IMR-90 (cell line): ENCODE results near the gene KCNMA1. TPM values are rescaled to one million over a fixed set of nuclear protein-coding genes. Genes with fewer than 3 reads are reported as not detected.

Experiments
- ATAC-seq: fragments of 200-7000 bp; cut with Tn5 transposase; 2 replicates; pipeline ENCODE4 v1.9.1; 2020; ENCODE audit warnings: low read depth, mild to moderate bottlenecking, moderate library complexity
- BruUV-seq: library from RNA; stranded (reverse); fragments of 400-500 nt; replicated peaks from 2 replicates; lab custom pipeline; 2021; lab: Mats Ljungman, UMichigan
- CTCF ChIA-PET: fragments of 300-600 bp; formaldehyde crosslinking; extraction: SDS; loops from one replicate; lab custom pipeline; 2021; ENCODE audit warnings: antibody characterized with exemption; lab: Yijun Ruan, JAX
- POLR2A ChIA-PET: fragments of 300-600 bp; sonication (Branson Sonifier 250); formaldehyde crosslinking; loops from one replicate; lab custom pipeline; 2022; ENCODE audit warnings: antibody characterized with exemption; ENCODE audit not compliant: unreplicated experiment; lab: Charles Lee
- DNase-seq: peaks from one replicate; pipeline ENCODE4 v3.0.0; 2013
- H2AFZ ChIP-seq: replicated peaks from 2 replicates; pipeline ENCODE3; 2013; ENCODE audit warnings: low read length, mild to moderate bottlenecking; ENCODE audit not compliant: poor library complexity
- H2AK5ac ChIP-seq: 2 replicates; pipeline ENCODE4 v1.6.1; 2013; ENCODE audit warnings: low read depth, low read length, inconsistent platforms
- H2AK9ac ChIP-seq: replicated peaks from 2 replicates; pipeline ENCODE3; 2013; ENCODE audit warnings: mild to moderate bottlenecking, low read depth, low read length, moderate library complexity; ENCODE audit not compliant: poor library complexity
- H2BK120ac ChIP-seq: 2 replicates; pipeline ENCODE4 v1.6.1; 2013; ENCODE audit warnings: low read depth, low read length, inconsistent platforms
- H2BK15ac ChIP-seq: 3 replicates; pipeline ENCODE4 v1.6.1; 2013; ENCODE audit warnings: low read depth, low read length, inconsistent platforms
- H2BK20ac ChIP-seq: 2 replicates; pipeline ENCODE4 v1.6.1; 2013; ENCODE audit warnings: low read depth, mild to moderate bottlenecking, inconsistent platforms, low read length, moderate library complexity
- H2BK5ac ChIP-seq: 2 replicates; pipeline ENCODE4 v1.6.1; 2013; ENCODE audit warnings: mild to moderate bottlenecking, low read depth, low read length, inconsistent platforms; ENCODE audit not compliant: poor library complexity, severe bottlenecking
- H3K14ac ChIP-seq: replicated peaks from 2 replicates; pipeline ENCODE4 v1.6.1; 2013; ENCODE audit warnings: low read depth, low read length, inconsistent platforms
- H3K18ac ChIP-seq: 2 replicates; pipeline ENCODE4 v1.6.1; 2013; ENCODE audit warnings: low read depth, low read length, control low read depth
- H3K23ac ChIP-seq: 2 replicates; pipeline ENCODE4 v1.6.1; 2013; ENCODE audit warnings: low read depth, low read length, inconsistent platforms
- H3K27ac ChIP-seq: 2 replicates; pipeline ENCODE4 v1.5.1; 2013; ENCODE audit warnings: mild to moderate bottlenecking, control low read depth, low read length; ENCODE audit not compliant: insufficient read depth
- H3K27me3 ChIP-seq: 2 replicates; pipeline ENCODE4 v1.6.1; 2013; ENCODE audit warnings: low read length; ENCODE audit not compliant: control insufficient read depth, insufficient read depth
- H3K36me3 ChIP-seq: 2 replicates; pipeline ENCODE4 v1.6.1; 2013; ENCODE audit warnings: low read length, mixed read lengths; ENCODE audit not compliant: control insufficient read depth, insufficient read depth
- H3K4ac ChIP-seq: 2 replicates; pipeline ENCODE4 v1.6.1; 2013; ENCODE audit warnings: low read depth, low read length, inconsistent platforms
- H3K4me1 ChIP-seq: 2 replicates; pipeline ENCODE4 v1.6.1; 2013; ENCODE audit warnings: low read length, mixed read lengths; ENCODE audit not compliant: control insufficient read depth, insufficient read depth
- H3K4me2 ChIP-seq: 2 replicates; pipeline ENCODE4 v1.6.1; 2013; ENCODE audit warnings: low read depth, mild to moderate bottlenecking, control low read depth, low read length, moderate library complexity
- H3K4me3 ChIP-seq: 2 replicates; pipeline ENCODE4 v1.5.1; 2013; ENCODE audit warnings: low read depth, mild to moderate bottlenecking, control low read depth, low read length, moderate library complexity; ENCODE audit not compliant: insufficient read depth
- H3K56ac ChIP-seq: 2 replicates; pipeline ENCODE4 v1.6.1; 2013; ENCODE audit warnings: low read length, inconsistent platforms; ENCODE audit not compliant: insufficient read depth; ENCODE audit errors: extremely low read depth
- H3K79me1 ChIP-seq, 2 experiments: 2 replicates each; pipeline ENCODE4 v1.6.1; 2013; ENCODE audit warnings: low read length in 2 of 2, inconsistent platforms in 1 of 2, low read depth in 1 of 2
- H3K9ac ChIP-seq: 2 replicates; pipeline ENCODE4 v1.6.1; 2013; ENCODE audit warnings: low read depth, low read length, control low read depth
- H3K9me1 ChIP-seq: 2 replicates; pipeline ENCODE4 v1.6.1; 2013; ENCODE audit warnings: low read length, inconsistent platforms; ENCODE audit not compliant: insufficient read depth
- H3K9me3 ChIP-seq: 2 replicates; pipeline ENCODE4 v1.6.1; 2013; ENCODE audit warnings: low read length; ENCODE audit not compliant: control insufficient read depth, insufficient read depth
- H4K20me1 ChIP-seq: 2 replicates; pipeline ENCODE4 v1.6.1; 2013; ENCODE audit warnings: low read length, inconsistent platforms; ENCODE audit not compliant: insufficient read depth
- H4K5ac ChIP-seq: 2 replicates; pipeline ENCODE4 v1.6.1; 2013; ENCODE audit warnings: mild to moderate bottlenecking, low read depth, low read length, control low read depth
- H4K8ac ChIP-seq, 2 experiments: 2 replicates each; pipeline ENCODE4 v1.6.1; 2013; ENCODE audit warnings: low read depth in 2 of 2, low read length in 2 of 2, control low read depth in 1 of 2, inconsistent platforms in 1 of 2
- H4K91ac ChIP-seq: 2 replicates; pipeline ENCODE4 v1.6.1; 2013; ENCODE audit warnings: low read depth, low read length, inconsistent platforms; ENCODE audit not compliant: insufficient read depth
- BHLHE40 ChIP-seq: fragments of 150-350 bp; IDR thresholded peaks from 2 replicates; pipeline ENCODE4 v1.6.1; 2016; ENCODE audit warnings: mild to moderate bottlenecking, low read depth, low read length
- CEBPB ChIP-seq: IDR thresholded peaks from 2 replicates; pipeline ENCODE4 v1.6.1; 2012; ENCODE audit warnings: low read depth, low read length, improper control_type of control experiment
- CHD1 ChIP-seq: IDR thresholded peaks from 2 replicates; pipeline ENCODE4 v1.6.1; 2012; ENCODE audit warnings: low read depth, low read length, improper control_type of control experiment
- FOS ChIP-seq: fragments of 150-350 bp; IDR thresholded peaks from 2 replicates; pipeline ENCODE4 v1.6.1; 2016; ENCODE audit warnings: low read depth, low read length
- MAFK ChIP-seq: IDR thresholded peaks from 2 replicates; pipeline ENCODE4 v1.6.1; 2012; ENCODE audit warnings: low read depth, low read length, improper control_type of control experiment
- MAZ ChIP-seq: IDR thresholded peaks from 2 replicates; pipeline ENCODE4 v1.6.1; 2012; ENCODE audit warnings: low read depth, mild to moderate bottlenecking, low read length, improper control_type of control experiment, moderate library complexity, borderline replicate concordance
- MXI1 ChIP-seq: IDR thresholded peaks from 2 replicates; pipeline ENCODE4 v1.6.1; 2012; ENCODE audit warnings: low read depth, mild to moderate bottlenecking, low read length, moderate library complexity, borderline replicate concordance
- NFE2L2 ChIP-seq: fragments of 150-350 bp; IDR thresholded peaks from 2 replicates; pipeline ENCODE4 v1.6.1; 2016; ENCODE audit warnings: low read depth, mild to moderate bottlenecking, low read length
- POLR2A ChIP-seq: IDR thresholded peaks from 2 replicates; pipeline ENCODE4 v1.6.1; 2012; ENCODE audit warnings: mild to moderate bottlenecking, low read depth, low read length
- RAD21 ChIP-seq: IDR thresholded peaks from 2 replicates; pipeline ENCODE4 v1.6.1; 2012; ENCODE audit warnings: low read length, improper control_type of control experiment
- RCOR1 ChIP-seq: IDR thresholded peaks from 2 replicates; pipeline ENCODE4 v1.6.1; 2012; ENCODE audit warnings: mild to moderate bottlenecking, low read length, improper control_type of control experiment; ENCODE audit not compliant: insufficient replicate concordance
- RFX5 ChIP-seq: IDR thresholded peaks from 2 replicates; pipeline ENCODE4 v1.8.0; 2012; ENCODE audit warnings: low read depth, mild to moderate bottlenecking, low read length, moderate library complexity
- SMC3 ChIP-seq: fragments of 150-350 bp; IDR thresholded peaks from 2 replicates; pipeline ENCODE4 v1.6.1; 2016; ENCODE audit warnings: low read depth, mild to moderate bottlenecking, antibody characterized with exemption, low read length, moderate library complexity
- WGBS, 2 experiments: methylation state at CpG; one replicate each; pipeline versions ENCODE4 v1.1.5 to v1.1.7; 2013; ENCODE audit warnings: missing lambda C conversion rate in 2 of 2; ENCODE audit not compliant: insufficient read length in 1 of 2; ENCODE audit errors: extremely low coverage in 2 of 2; 5-methylcytosine and 5-hydroxymethylcytosine counted together
- dilution Hi-C: fragments of 300-500 bp; cut with HindIII; formaldehyde crosslinking; loops from one replicate; pipeline ENCODE4 v1.14.3; 2018; ENCODE audit warnings: low sequenced_read_pairs; ENCODE audit not compliant: unreplicated experiment
- in situ Hi-C: fragments of 300-500 bp; cut with MboI; formaldehyde crosslinking; loops from 3 replicates; pipeline ENCODE4 v1.14.3; 2019; ENCODE audit warnings: low sequenced_read_pairs, inconsistent platforms, mixed read lengths
- intact Hi-C: fragments of 100-400 bp; cut with micrococcal nuclease; formaldehyde crosslinking; loops from 2 replicates; pipeline ENCODE4 v1.10.0; 2022
- polyA plus RNA-seq, 3 experiments: library from polyadenylated mRNA; depleted of rRNA; stranded (reverse); fragments of >200 nt; gene quantifications; 2 replicates each; pipeline ENCODE4 v1.2.3, GENCODE V29; 2012; ENCODE audit warnings: low replicate concordance in 1 of 3
- total RNA-seq: library from RNA; depleted of rRNA; stranded (reverse); fragments of >200 nt; gene quantifications from 2 replicates; pipeline ENCODE4 v1.2.3, GENCODE V29; 2012
- TF ChIP-seq, protein P1 (sequence below): conservative IDR thresholded peaks from 2 replicates; pipeline ENCODE4 v1.5.1; 2012; ENCODE audit warnings: mild to moderate bottlenecking, low read depth, low read length, improper control_type of control experiment
- TF ChIP-seq, protein P2 (sequence below): fragments of 150-350 bp; IDR thresholded peaks from 2 replicates; pipeline ENCODE4 v1.6.1; 2016; ENCODE audit warnings: low read depth, mild to moderate bottlenecking, low read length, moderate library complexity, borderline replicate concordance
- TF ChIP-seq, protein P3 (sequence below): fragments of 150-350 bp; IDR thresholded peaks from 2 replicates; pipeline ENCODE4 v1.6.1; 2017; ENCODE audit warnings: mild to moderate bottlenecking, antibody characterized with exemption, low read length, low read depth

KCNMA1 gene
- total and polyA plus RNA-seq, 2 of the 4 experiments (the other 2 are of a cell fraction), result 25.6 to 29.6 TPM

DNA sequence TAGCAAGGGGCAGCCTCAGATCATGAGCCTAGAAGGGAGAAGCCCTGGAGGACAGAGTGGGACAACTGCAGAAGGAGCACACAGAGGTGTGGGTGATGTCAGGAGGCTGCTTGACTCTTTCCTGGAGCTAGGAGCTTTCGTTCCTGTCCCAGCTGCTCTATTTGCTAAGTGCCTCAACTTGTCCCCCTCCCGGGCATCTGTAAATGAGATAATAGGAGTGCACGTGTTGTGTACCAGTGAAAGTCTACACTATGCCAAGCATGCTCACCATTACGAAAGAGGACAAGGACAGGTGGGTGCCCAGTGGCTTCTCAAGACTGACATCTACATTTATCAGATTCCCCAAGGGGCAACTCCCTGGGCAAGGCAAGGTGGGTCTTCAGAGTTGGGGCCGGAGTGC is 162.7 kb downstream of the KCNMA1 start:
- H2BK5ac ChIP-seq, result no peak overlapping the region
- no peak overlapping the region for H3K9ac ChIP-seq
- H3K27ac ChIP-seq, result no peak overlapping the region
- H2AK5ac ChIP-seq, result no peak overlapping the region
- no peak overlapping the region for H3K4ac ChIP-seq
- H2BK20ac ChIP-seq, result no peak overlapping the region
- no peak overlapping the region for H3K18ac ChIP-seq
- H2BK15ac ChIP-seq, result no peak overlapping the region
- H4K20me1 ChIP-seq, result no peaks in the 10 kb centered on the region
- peaks cover 9% of the 10 kb centered on the region for H3K4me1 ChIP-seq
- ChIA-PET CTCF (no interaction called here), POLR2A (no interaction called here)
- intact Hi-C loops, result no loop called here
- no CpG with 5 or more reads among the region's 5 CpGs for WGBS, 2 experiments
- no peaks in the 10 kb centered on the region for H3K36me3 ChIP-seq
- H3K9me3 ChIP-seq, result no peaks in the 10 kb centered on the region
- ATAC-seq (no peak), DNase-seq (no peak)
- no TSS peak for BruUV-seq
- peaks cover 0 to 17% of the 10 kb centered on the region in 2 experiments; a peak in 2 of 4 replicates for H3K79me1 ChIP-seq
- H3K4me2 ChIP-seq, result no peak overlapping the region
- H3K14ac ChIP-seq, result no peak overlapping the region
- in situ Hi-C loops, result no loop called here
- no peak overlapping the region for H2BK120ac ChIP-seq
- no peak for TF ChIP-seq MXI1
- no peak for TF ChIP-seq BHLHE40
- TF ChIP-seq POLR2A, result no peak
- no peak for TF ChIP-seq CHD1
- TF ChIP-seq MAZ, result no peak
- TF ChIP-seq, protein P1, sequence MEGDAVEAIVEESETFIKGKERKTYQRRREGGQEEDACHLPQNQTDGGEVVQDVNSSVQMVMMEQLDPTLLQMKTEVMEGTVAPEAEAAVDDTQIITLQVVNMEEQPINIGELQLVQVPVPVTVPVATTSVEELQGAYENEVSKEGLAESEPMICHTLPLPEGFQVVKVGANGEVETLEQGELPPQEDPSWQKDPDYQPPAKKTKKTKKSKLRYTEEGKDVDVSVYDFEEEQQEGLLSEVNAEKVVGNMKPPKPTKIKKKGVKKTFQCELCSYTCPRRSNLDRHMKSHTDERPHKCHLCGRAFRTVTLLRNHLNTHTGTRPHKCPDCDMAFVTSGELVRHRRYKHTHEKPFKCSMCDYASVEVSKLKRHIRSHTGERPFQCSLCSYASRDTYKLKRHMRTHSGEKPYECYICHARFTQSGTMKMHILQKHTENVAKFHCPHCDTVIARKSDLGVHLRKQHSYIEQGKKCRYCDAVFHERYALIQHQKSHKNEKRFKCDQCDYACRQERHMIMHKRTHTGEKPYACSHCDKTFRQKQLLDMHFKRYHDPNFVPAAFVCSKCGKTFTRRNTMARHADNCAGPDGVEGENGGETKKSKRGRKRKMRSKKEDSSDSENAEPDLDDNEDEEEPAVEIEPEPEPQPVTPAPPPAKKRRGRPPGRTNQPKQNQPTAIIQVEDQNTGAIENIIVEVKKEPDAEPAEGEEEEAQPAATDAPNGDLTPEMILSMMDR, result no peak
- no peak for TF ChIP-seq FOS
- no peak for TF ChIP-seq MAFK
- TF ChIP-seq CEBPB, result no peak
- TF ChIP-seq RFX5, result no peak
- TF ChIP-seq, protein P2, sequence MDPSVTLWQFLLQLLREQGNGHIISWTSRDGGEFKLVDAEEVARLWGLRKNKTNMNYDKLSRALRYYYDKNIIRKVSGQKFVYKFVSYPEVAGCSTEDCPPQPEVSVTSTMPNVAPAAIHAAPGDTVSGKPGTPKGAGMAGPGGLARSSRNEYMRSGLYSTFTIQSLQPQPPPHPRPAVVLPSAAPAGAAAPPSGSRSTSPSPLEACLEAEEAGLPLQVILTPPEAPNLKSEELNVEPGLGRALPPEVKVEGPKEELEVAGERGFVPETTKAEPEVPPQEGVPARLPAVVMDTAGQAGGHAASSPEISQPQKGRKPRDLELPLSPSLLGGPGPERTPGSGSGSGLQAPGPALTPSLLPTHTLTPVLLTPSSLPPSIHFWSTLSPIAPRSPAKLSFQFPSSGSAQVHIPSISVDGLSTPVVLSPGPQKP, result no peak
- TF ChIP-seq RCOR1, result no peak
- TF ChIP-seq RAD21, result no peak
- no peak for TF ChIP-seq NFE2L2
- TF ChIP-seq, protein P3, sequence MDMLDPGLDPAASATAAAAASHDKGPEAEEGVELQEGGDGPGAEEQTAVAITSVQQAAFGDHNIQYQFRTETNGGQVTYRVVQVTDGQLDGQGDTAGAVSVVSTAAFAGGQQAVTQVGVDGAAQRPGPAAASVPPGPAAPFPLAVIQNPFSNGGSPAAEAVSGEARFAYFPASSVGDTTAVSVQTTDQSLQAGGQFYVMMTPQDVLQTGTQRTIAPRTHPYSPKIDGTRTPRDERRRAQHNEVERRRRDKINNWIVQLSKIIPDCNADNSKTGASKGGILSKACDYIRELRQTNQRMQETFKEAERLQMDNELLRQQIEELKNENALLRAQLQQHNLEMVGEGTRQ, result no peak
- no peak for TF ChIP-seq SMC3
- no peak overlapping the region for H3K4me3 ChIP-seq
- H4K5ac ChIP-seq, result no peak overlapping the region
- no peak overlapping the region for H2AFZ ChIP-seq
- H3K27me3 ChIP-seq, result no peaks in the 10 kb centered on the region
- no peak overlapping the region for H4K8ac ChIP-seq
- no peak overlapping the region for H4K91ac ChIP-seq
- peaks cover 28% of the 10 kb centered on the region for H3K9me1 ChIP-seq
- H3K56ac ChIP-seq, result no peak overlapping the region
- H3K23ac ChIP-seq, result no peak overlapping the region
- no peak overlapping the region for H2AK9ac ChIP-seq
- dilution Hi-C loops, result no loop called here
